ENCODE data around the gene NAA35.

DNA sequence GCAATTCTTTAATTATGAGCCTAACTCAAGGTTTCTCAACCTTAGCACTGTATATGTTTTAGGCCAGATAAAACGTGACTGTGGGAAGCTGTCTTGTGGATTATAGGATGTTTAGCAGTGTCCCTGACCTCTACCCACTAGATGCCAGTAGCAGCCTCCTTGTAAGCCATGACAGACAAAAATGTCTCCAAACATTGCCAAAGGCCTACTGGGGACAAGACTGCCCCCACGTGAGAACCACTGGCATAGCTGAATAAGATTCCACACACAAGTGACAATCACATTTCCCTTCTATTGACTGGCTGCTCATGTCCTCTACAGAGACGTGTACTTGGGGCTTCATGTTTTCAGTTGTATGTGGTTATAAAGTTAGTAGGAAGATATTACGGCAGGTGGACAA lies 103.1 kb downstream of the NAA35 start:
- TF ChIP-seq, protein P1, sequence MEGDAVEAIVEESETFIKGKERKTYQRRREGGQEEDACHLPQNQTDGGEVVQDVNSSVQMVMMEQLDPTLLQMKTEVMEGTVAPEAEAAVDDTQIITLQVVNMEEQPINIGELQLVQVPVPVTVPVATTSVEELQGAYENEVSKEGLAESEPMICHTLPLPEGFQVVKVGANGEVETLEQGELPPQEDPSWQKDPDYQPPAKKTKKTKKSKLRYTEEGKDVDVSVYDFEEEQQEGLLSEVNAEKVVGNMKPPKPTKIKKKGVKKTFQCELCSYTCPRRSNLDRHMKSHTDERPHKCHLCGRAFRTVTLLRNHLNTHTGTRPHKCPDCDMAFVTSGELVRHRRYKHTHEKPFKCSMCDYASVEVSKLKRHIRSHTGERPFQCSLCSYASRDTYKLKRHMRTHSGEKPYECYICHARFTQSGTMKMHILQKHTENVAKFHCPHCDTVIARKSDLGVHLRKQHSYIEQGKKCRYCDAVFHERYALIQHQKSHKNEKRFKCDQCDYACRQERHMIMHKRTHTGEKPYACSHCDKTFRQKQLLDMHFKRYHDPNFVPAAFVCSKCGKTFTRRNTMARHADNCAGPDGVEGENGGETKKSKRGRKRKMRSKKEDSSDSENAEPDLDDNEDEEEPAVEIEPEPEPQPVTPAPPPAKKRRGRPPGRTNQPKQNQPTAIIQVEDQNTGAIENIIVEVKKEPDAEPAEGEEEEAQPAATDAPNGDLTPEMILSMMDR (conservative IDR thresholded peaks at IDR 0.05): peak; percentile 35; the same call in 1 of the 2 replicates
- no peak for TF ChIP-seq EZH2 (IDR thresholded peaks at IDR 0.05; ENCODE audit: low read depth)
